GM23338 (cell line): ENCODE measurements around the gene SLC13A3. TPM values are rescaled to one million over a fixed set of nuclear protein-coding genes. Genes with fewer than 3 reads are reported as not detected.

ENCODE experiments used
- ATAC-seq: fragments of 200-7000 bp; cut with Tn5 transposase; 3 replicates; pipeline ENCODE4 v1.9.1; 2020
- DNase-seq: peaks from one replicate; pipeline ENCODE4 v3.0.0-alpha.2; 2015; ENCODE audit warnings: low spot score
- H2AFZ ChIP-seq: fragments of 200-600 bp; sonication (generic); 2 replicates; pipeline ENCODE4 v1.8.0; 2016; ENCODE audit warnings: antibody characterized with exemption, mild to moderate bottlenecking, moderate library complexity
- H3F3A ChIP-seq: fragments of 200-600 bp; sonication (generic); replicated peaks from 2 replicates; pipeline ENCODE4 v1.8.0; 2017; ENCODE audit warnings: antibody characterized with exemption, mixed run types, low read depth
- H3K27ac ChIP-seq: fragments of 200-600 bp; sonication (generic); 2 replicates; pipeline ENCODE4 v1.6.1; 2016; ENCODE audit warnings: low read depth
- H3K27me3 ChIP-seq: fragments of 200-600 bp; sonication (generic); 2 replicates; pipeline ENCODE4 v1.8.0; 2016; ENCODE audit warnings: mild to moderate bottlenecking, mixed run types, moderate library complexity; ENCODE audit not compliant: insufficient read depth
- H3K36me3 ChIP-seq: fragments of 200-600 bp; sonication (generic); 2 replicates; pipeline ENCODE4 v1.8.0; 2016; ENCODE audit warnings: mild to moderate bottlenecking; ENCODE audit not compliant: insufficient read depth
- H3K4me1 ChIP-seq: fragments of 200-600 bp; sonication (generic); 2 replicates; pipeline ENCODE4 v1.8.0; 2016; ENCODE audit warnings: mild to moderate bottlenecking, moderate library complexity; ENCODE audit not compliant: insufficient read depth
- H3K4me2 ChIP-seq: fragments of 200-600 bp; sonication (generic); 2 replicates; pipeline ENCODE4 v1.7.1; 2017; ENCODE audit warnings: mixed run types
- H3K4me3 ChIP-seq: fragments of 200-600 bp; sonication (generic); 2 replicates; pipeline ENCODE4 v1.6.1; 2016; ENCODE audit warnings: mixed run types
- H3K79me2 ChIP-seq: fragments of 200-600 bp; sonication (generic); replicated peaks from 2 replicates; pipeline ENCODE4 v1.8.0; 2017; ENCODE audit warnings: mild to moderate bottlenecking; ENCODE audit not compliant: insufficient read depth
- H3K9me2 ChIP-seq: fragments of 200-600 bp; sonication (generic); 2 replicates; pipeline ENCODE4 v1.8.0; 2017; ENCODE audit not compliant: insufficient read depth
- H4K20me1 ChIP-seq: fragments of 200-600 bp; sonication (generic); replicated peaks from 2 replicates; pipeline ENCODE4 v1.8.0; 2017; ENCODE audit warnings: mild to moderate bottlenecking; ENCODE audit not compliant: insufficient read depth
- H3K27ac Mint-ChIP-seq: 2 replicates; pipeline ENCODE4 v1.8.0; 2020; ENCODE audit warnings: inconsistent platforms, mild to moderate bottlenecking, moderate library complexity, mixed read lengths
- H3K27me3 Mint-ChIP-seq: 3 replicates; pipeline ENCODE4 v1.8.0; 2022; ENCODE audit warnings: low read depth, mild to moderate bottlenecking, moderate library complexity, mixed read lengths, inconsistent platforms; ENCODE audit not compliant: insufficient read depth, poor library complexity
- H3K36me3 Mint-ChIP-seq: 3 replicates; pipeline ENCODE4 v1.8.0; 2021; ENCODE audit warnings: low read depth, mild to moderate bottlenecking, inconsistent platforms, moderate library complexity, mixed read lengths
- H3K4me1 Mint-ChIP-seq: 3 replicates; pipeline ENCODE4 v1.8.0; 2020; ENCODE audit warnings: mild to moderate bottlenecking, inconsistent platforms, mixed read lengths
- H3K4me3 Mint-ChIP-seq: 3 replicates; pipeline ENCODE4 v1.8.0; 2021; ENCODE audit warnings: moderate library complexity, mild to moderate bottlenecking, inconsistent platforms, mixed read lengths
- H3K9me3 Mint-ChIP-seq: 3 replicates; pipeline ENCODE4 v1.8.0; 2020; ENCODE audit warnings: moderate library complexity, mild to moderate bottlenecking, inconsistent platforms, mixed read lengths
- CREB1 ChIP-seq: fragments of 250-450 bp; sonication (Bioruptor Pico); IDR thresholded peaks from 2 replicates; pipeline ENCODE4 v1.5.0; 2020; ENCODE audit warnings: low read depth, mild to moderate bottlenecking, moderate library complexity
- CTCF ChIP-seq, 2 experiments: fragments of 200-600 bp in 1 of 2; sonication (generic) in 1 of 2; conservative IDR thresholded peaks; 2 replicates each; pipeline versions ENCODE4 v1.5.1 to v1.6.1; 2016 to 2017; ENCODE audit warnings: antibody characterized with exemption in 2 of 2, low read depth in 2 of 2, mild to moderate bottlenecking in 2 of 2, moderate library complexity in 1 of 2
- ETS1 ChIP-seq: IDR thresholded peaks from 2 replicates; pipeline ENCODE4 v1.6.1; 2016; ENCODE audit warnings: antibody characterized with exemption
- EZH2 ChIP-seq: fragments of 200-600 bp; sonication (generic); IDR thresholded peaks from one replicate; pipeline ENCODE4 v1.8.0; 2017; ENCODE audit warnings: antibody characterized with exemption, mild to moderate bottlenecking, low read depth; ENCODE audit not compliant: unreplicated experiment
- EZH2phosphoT487 ChIP-seq: fragments of 200-600 bp; sonication (generic); IDR thresholded peaks from one replicate; pipeline ENCODE4 v1.8.1; 2018; ENCODE audit warnings: antibody characterized with exemption; ENCODE audit not compliant: unreplicated experiment
- JUNB ChIP-seq: IDR thresholded peaks from one replicate; pipeline ENCODE4 v1.6.1; 2016; ENCODE audit warnings: antibody characterized with exemption; ENCODE audit not compliant: unreplicated experiment
- NANOG ChIP-seq: IDR thresholded peaks from 2 replicates; pipeline ENCODE4 v1.6.1; 2016; ENCODE audit warnings: antibody characterized with exemption, borderline replicate concordance
- POLR2AphosphoS5 ChIP-seq: IDR thresholded peaks from 2 replicates; pipeline ENCODE4 v1.6.1; 2016; ENCODE audit warnings: antibody characterized with exemption, low read depth
- REST ChIP-seq: IDR thresholded peaks from one replicate; pipeline ENCODE4 v1.6.1; 2018; ENCODE audit warnings: antibody characterized with exemption; ENCODE audit not compliant: unreplicated experiment
- STAT1 ChIP-seq: IDR thresholded peaks from one replicate; pipeline ENCODE4 v1.6.1; 2016; ENCODE audit warnings: antibody characterized with exemption; ENCODE audit not compliant: unreplicated experiment
- ZNF114 ChIP-seq: fragments of 250-450 bp; sonication (Bioruptor Pico); IDR thresholded peaks from 2 replicates; pipeline ENCODE4 v1.5.0; 2020; ENCODE audit warnings: mild to moderate bottlenecking, moderate library complexity
- ZNF331 ChIP-seq: fragments of 250-450 bp; sonication (Bioruptor Pico); IDR thresholded peaks from 2 replicates; pipeline ENCODE4 v1.5.0; 2020; ENCODE audit warnings: low read depth, mild to moderate bottlenecking, moderate library complexity
- ZNF462 ChIP-seq: fragments of 250-450 bp; sonication (Bioruptor Pico); IDR thresholded peaks from 2 replicates; pipeline ENCODE4 v1.5.0; 2020; ENCODE audit warnings: mild to moderate bottlenecking, moderate library complexity
- polyA plus RNA-seq: library from polyadenylated mRNA; unstranded; fragments of >200 nt; fragmentation: Nextera tagmentation; extraction: Ambion mirVana; gene quantifications from 2 replicates; pipeline ENCODE4 v1.2.1, GENCODE V29; 2016
- total RNA-seq: library from RNA; depleted of rRNA; stranded (reverse); fragments of >200 nt; shearing (Covaris generic); gene quantifications from 2 replicates; pipeline ENCODE4 v1.2.3, GENCODE V29; 2014

The SLC13A3 gene
- total and polyA plus RNA-seq, 2 experiments from 2014 or later = 8.6 to 9.1 TPM

GRCh38 chr20:46631212-46631869 is 19.9 kb downstream of the SLC13A3 start:
- no peak overlapping the region for H3K27ac ChIP-seq
- ATAC-seq (peak; percentile 77), DNase-seq (no peak)
- H3K79me2 ChIP-seq = no peaks in the 10 kb centered on the region
- no peaks in the 10 kb centered on the region for H3K36me3 ChIP-seq
- H3K4me3 ChIP-seq = no peak overlapping the region
- H3K27me3 ChIP-seq = no peaks in the 10 kb centered on the region
- Mint-ChIP-seq H3K4me1 (peaks cover 10% of the 10 kb centered on the region), H3K27ac (no peak overlapping the region; the same call in 1 of the 2 replicates), H3K9me3 (peaks cover 8% of the 10 kb centered on the region), H3K4me3 (no peak overlapping the region), H3K36me3 (peaks cover 10% of the 10 kb centered on the region), H3K27me3 (peaks cover 5% of the 10 kb centered on the region)
- H3K9me2 ChIP-seq = no peaks in the 10 kb centered on the region
- no peaks in the 10 kb centered on the region for H4K20me1 ChIP-seq
- peaks cover 6% of the 10 kb centered on the region; the same call in 1 of the 2 replicates for H3K4me1 ChIP-seq
- H2AFZ ChIP-seq = no peak overlapping the region
- H3K4me2 ChIP-seq = no peak overlapping the region
- TF ChIP-seq ZNF462 = no peak
- no peak for TF ChIP-seq CTCF (conservative IDR thresholded peaks at IDR 0.05; ENCODE audit: low read depth in 2 of 2)
- TF ChIP-seq REST = no peak
- TF ChIP-seq EZH2 = no peak
- no peak for TF ChIP-seq ZNF114 (CRISPR knock-in tag)
- TF ChIP-seq POLR2AphosphoS5 = no peak
- TF ChIP-seq ETS1 = no peak
- no peak for TF ChIP-seq CREB1 (CRISPR knock-in tag)
- no peak for TF ChIP-seq EZH2phosphoT487
- no peak for TF ChIP-seq JUNB
- TF ChIP-seq ZNF331 = no peak
- TF ChIP-seq NANOG = no peak
- no peak for TF ChIP-seq STAT1
- no peaks in the 10 kb centered on the region for H3F3A ChIP-seq
